Transverse colon (tissue), 4 donors: ENCODE measurements around the gene ASL.

Source experiments
- CTCF ChIP-seq, 5 experiments: fragments of 200-600 bp in 3 of 5; fragments of 450-650 bp in 2 of 5; sonication (generic) in 3 of 5; IDR thresholded peaks; 1 replicate in 2 of 5; 2 replicates in 3 of 5; pipeline ENCODE4 v1.5.1; 2016 to 2017; ENCODE audit warnings: antibody characterized with exemption in 5 of 5, inconsistent platforms in 3 of 5, mild to moderate bottlenecking in 2 of 5, moderate library complexity in 1 of 5
- EP300 ChIP-seq: sonication (generic); formaldehyde crosslinking; IDR thresholded peaks from one replicate; pipeline ENCODE4 v1.6.1; 2017; ENCODE audit warnings: antibody characterized with exemption, low read depth
- POLR2A ChIP-seq: fragments of 450-650 bp; IDR thresholded peaks from one replicate; pipeline ENCODE4 v1.6.1; 2016; ENCODE audit warnings: antibody characterized with exemption, mild to moderate bottlenecking, moderate library complexity
- POLR2AphosphoS5 ChIP-seq, 3 donors: sonication (generic); formaldehyde crosslinking; IDR thresholded peaks; one replicate each; pipeline ENCODE4 v1.6.1; 2016; ENCODE audit warnings: antibody characterized with exemption in 3 of 3

- TF ChIP-seq POLR2AphosphoS5 (IDR thresholded peaks at IDR 0.05) = no peak
- TF ChIP-seq CTCF (IDR thresholded peaks at IDR 0.05) = no peak
- TF ChIP-seq EP300 = no peak
- TF ChIP-seq POLR2A = no peak
These were observed 6.5 kb downstream of the ASL start for GRCh38 chr7:66082083-66082482.
